ENCODE measurements around the gene CYP26B1. TPM values are rescaled to one million over a fixed set of nuclear protein-coding genes. Genes with fewer than 3 reads are reported as not detected.

CYP26B1 gene
- total and polyA plus RNA-seq, 2 of the 8 experiments (the other 6 are each of a cell fraction or from before 2014, with no cell fraction given), result 0.06 to 0.69 TPM

- TF ChIP-seq HDAC2 (IDR thresholded peaks at IDR 0.05; ENCODE audit: borderline replicate concordance in 1 of 2, low read depth in 2 of 2, low read length in 2 of 2) (no peak), CBX8 (IDR thresholded peaks at IDR 0.05; ENCODE audit: borderline replicate concordance, low read depth, low read length) (no peak), KDM4A (IDR thresholded peaks at IDR 0.05; ENCODE audit: low read depth, low read length, severe bottlenecking) (no peak)
These were observed 64.8 kb downstream of the CYP26B1 start (continued) for GRCh38 chr2:72082887-72083286.

All from H1 (cell line).